ENCODE results near the gene SERINC3. TPM values are rescaled to one million over a fixed set of nuclear protein-coding genes. Genes with fewer than 3 reads are reported as not detected.

Gene SERINC3
- polyA plus RNA-seq, 1 experiment: 333 TPM

DNA sequence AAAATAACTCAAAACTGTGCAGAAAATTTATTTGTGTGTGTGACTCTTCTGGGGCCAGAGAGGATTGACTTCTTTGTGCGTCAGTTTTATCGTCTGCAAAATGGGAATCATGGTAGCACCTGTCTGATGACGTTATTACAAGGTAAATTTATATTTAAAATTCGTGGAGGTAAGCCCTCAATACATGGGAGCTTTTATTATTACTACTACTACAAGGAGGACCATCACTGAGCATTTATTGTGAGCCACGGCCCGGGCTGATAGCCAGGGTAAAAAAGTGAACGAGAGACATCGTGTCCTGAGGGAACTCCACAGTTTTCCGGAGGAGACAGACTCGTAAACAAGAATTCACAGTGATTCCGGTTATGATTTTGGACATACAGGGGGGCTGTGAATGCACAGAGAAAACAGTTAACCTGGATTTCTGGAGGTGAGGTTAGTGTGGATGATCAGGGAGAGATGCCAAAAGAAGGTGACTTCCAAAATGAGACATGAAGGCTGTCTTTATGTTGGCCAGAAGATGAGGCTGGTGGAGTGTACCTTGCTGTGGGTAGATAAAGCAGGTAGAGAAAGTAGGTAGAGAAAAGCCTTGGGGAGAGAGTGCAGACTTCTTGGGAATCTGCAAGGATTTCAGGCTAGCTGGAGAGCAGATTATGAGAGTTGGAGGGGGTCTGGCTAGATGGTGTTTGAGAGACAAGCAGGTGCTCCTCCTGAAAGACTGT is 10.6 kb upstream of the SERINC3 start:
- POLR2A ChIA-PET: no interaction called here
- no peak for TF ChIP-seq CTCF (IDR thresholded peaks at IDR 0.05; ENCODE audit: insufficient read depth, low read depth, low read length)
- no peaks in the 10 kb centered on the region for H3K36me3 ChIP-seq (ENCODE audit: control insufficient read depth, insufficient read depth, low read length)
- DNase-seq (ENCODE audit: low read depth): no peak
- CTCF ChIA-PET: interaction anchor here (0.6 to 0.9 kb wide), 2 partner anchors 9 to 76 kb away, joined by 3 read pairs; no protein-coding TSS in a partner anchor
- H3K27me3 ChIP-seq (ENCODE audit: control insufficient read depth, insufficient read depth, low read length): no peaks in the 10 kb centered on the region
- H3K4me3 ChIP-seq (ENCODE audit: low read depth, low read length): peak overlapping the region; percentile 67

- POLR2A ChIA-PET: no interaction called here
- CTCF ChIA-PET: interaction anchor here (2.8 to 3.1 kb wide), 2 partner anchors 81 to 82 kb away, joined by 9 to 12 read pairs; no protein-coding TSS in a partner anchor
- no peak overlapping the region for H3K4me3 ChIP-seq (ENCODE audit: low read depth, low read length)
- no peak for DNase-seq (ENCODE audit: low read depth)
- TF ChIP-seq CTCF (IDR thresholded peaks at IDR 0.05; ENCODE audit: insufficient read depth, low read depth, low read length): no peak
- no peaks in the 10 kb centered on the region for H3K27me3 ChIP-seq (ENCODE audit: control insufficient read depth, insufficient read depth, low read length)
- H3K36me3 ChIP-seq (ENCODE audit: control insufficient read depth, insufficient read depth, low read length): no peaks in the 10 kb centered on the region
Measured at GRCh38 chr20:44528309-44528708, 6.4 kb upstream of the SERINC3 start.

DNA sequence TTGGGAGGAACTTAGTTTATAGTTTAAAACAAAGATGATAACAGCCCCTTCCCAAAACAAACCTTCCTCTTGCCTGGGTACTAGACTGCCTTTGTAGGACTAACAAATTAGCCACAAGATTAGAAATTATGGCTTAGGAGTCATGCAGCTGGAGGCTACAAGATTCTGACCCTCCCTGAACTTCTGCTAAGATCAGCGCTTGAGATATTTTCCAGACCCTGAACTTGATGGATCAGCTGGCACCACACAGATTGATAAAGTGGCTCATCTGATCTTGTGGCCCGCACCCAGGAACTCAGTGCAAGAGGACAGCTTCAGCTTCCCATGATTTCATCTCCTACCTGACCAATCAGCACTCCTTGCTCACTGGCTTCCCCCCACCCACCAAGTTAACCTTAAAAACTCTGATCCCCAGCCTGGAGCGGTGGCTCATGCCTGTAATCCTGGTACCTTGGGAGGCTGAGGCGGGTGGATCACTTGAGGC is 5.9 kb upstream of the SERINC3 start:
- DNase-seq (ENCODE audit: low read depth): no peak
- CTCF ChIA-PET: interaction anchor here (2.8 to 3.1 kb wide), 2 partner anchors 81 to 83 kb away, joined by 9 to 12 read pairs; no protein-coding TSS in a partner anchor
- no peak for TF ChIP-seq CTCF (IDR thresholded peaks at IDR 0.05; ENCODE audit: insufficient read depth, low read depth, low read length)
- no peaks in the 10 kb centered on the region for H3K36me3 ChIP-seq (ENCODE audit: control insufficient read depth, insufficient read depth, low read length)
- H3K27me3 ChIP-seq (ENCODE audit: control insufficient read depth, insufficient read depth, low read length): no peaks in the 10 kb centered on the region
- H3K4me3 ChIP-seq (ENCODE audit: low read depth, low read length): no peak overlapping the region
- POLR2A ChIA-PET: no interaction called here

GRCh38 chr20:44526129-44526528 is 4.3 kb upstream of the SERINC3 start:
- no peak for DNase-seq (ENCODE audit: low read depth)
- CTCF ChIA-PET: interaction anchor here (2.8 to 3.1 kb wide), 2 partner anchors 83 to 84 kb away, joined by 9 to 12 read pairs; no protein-coding TSS in a partner anchor
- H3K27me3 ChIP-seq (ENCODE audit: control insufficient read depth, insufficient read depth, low read length): no peaks in the 10 kb centered on the region
- POLR2A ChIA-PET: no interaction called here
- no peak overlapping the region for H3K4me3 ChIP-seq (ENCODE audit: low read depth, low read length)
- no peak for TF ChIP-seq CTCF (IDR thresholded peaks at IDR 0.05; ENCODE audit: insufficient read depth, low read depth, low read length)
- H3K36me3 ChIP-seq (ENCODE audit: control insufficient read depth, insufficient read depth, low read length): no peaks in the 10 kb centered on the region

DNA sequence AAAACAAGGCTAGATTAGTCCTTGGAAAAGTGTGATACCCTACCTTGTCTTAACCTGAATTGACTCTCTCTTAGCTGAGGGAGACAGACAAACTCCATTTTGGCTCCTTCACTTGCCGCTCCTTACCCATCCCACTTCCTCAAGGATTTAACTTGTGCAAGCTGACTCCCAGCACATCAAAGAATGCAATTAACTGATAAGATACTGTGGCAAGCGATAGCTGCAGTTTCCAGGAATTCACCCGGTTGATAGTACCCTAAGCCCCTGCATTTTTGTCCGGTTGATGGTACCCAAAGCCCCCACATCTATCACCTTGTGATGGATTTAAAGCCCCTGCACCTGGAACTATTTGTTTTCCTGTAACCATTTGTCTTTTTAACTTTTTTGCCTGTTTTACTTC is 1.9 kb upstream of the SERINC3 start:
- CTCF ChIA-PET: interaction anchor here (1.0 kb wide), 1 partner anchor 86 kb away, joined by 4 read pairs; no protein-coding TSS in a partner anchor
- TF ChIP-seq CTCF (IDR thresholded peaks at IDR 0.05; ENCODE audit: insufficient read depth, low read depth, low read length): no peak

More for the DNA sequence above, 1.9 kb upstream of the SERINC3 start:
- DNase-seq (ENCODE audit: low read depth): no peak
- Histone ChIP-seq H3K36me3 (ENCODE audit: control insufficient read depth, insufficient read depth, low read length) (no peaks in the 10 kb centered on the region), H3K27me3 (ENCODE audit: control insufficient read depth, insufficient read depth, low read length) (no peaks in the 10 kb centered on the region), H3K4me3 (ENCODE audit: low read depth, low read length) (no peak overlapping the region)
- POLR2A ChIA-PET: interaction anchor here (0.6 kb wide), 1 partner anchor 52 kb away, joined by 4 read pairs; no protein-coding TSS in a partner anchor
